Measurements from ENCODE around the gene NPL.

- TF ChIP-seq POLR2A (IDR thresholded peaks at IDR 0.05): no peak
- TF ChIP-seq, protein P1, sequence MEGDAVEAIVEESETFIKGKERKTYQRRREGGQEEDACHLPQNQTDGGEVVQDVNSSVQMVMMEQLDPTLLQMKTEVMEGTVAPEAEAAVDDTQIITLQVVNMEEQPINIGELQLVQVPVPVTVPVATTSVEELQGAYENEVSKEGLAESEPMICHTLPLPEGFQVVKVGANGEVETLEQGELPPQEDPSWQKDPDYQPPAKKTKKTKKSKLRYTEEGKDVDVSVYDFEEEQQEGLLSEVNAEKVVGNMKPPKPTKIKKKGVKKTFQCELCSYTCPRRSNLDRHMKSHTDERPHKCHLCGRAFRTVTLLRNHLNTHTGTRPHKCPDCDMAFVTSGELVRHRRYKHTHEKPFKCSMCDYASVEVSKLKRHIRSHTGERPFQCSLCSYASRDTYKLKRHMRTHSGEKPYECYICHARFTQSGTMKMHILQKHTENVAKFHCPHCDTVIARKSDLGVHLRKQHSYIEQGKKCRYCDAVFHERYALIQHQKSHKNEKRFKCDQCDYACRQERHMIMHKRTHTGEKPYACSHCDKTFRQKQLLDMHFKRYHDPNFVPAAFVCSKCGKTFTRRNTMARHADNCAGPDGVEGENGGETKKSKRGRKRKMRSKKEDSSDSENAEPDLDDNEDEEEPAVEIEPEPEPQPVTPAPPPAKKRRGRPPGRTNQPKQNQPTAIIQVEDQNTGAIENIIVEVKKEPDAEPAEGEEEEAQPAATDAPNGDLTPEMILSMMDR (IDR thresholded peaks at IDR 0.05): peak in 1 of 3 experiments; percentile 5
- no peak for TF ChIP-seq POLR2AphosphoS5 (IDR thresholded peaks at IDR 0.05; ENCODE audit: insufficient read depth in 1 of 2, low read depth in 1 of 2)
Measured at GRCh38 chr1:182786995-182787324, 2.6 kb upstream of the NPL start.

Measured in vagina (tissue), 2 donors.